Panc1 (cell line): ENCODE measurements around the gene NECTIN4. TPM values are rescaled to one million over a fixed set of nuclear protein-coding genes. Genes with fewer than 3 reads are reported as not detected.
"Not testable (repeated sequence)": the region's sequence is repeated elsewhere in the genome, so short reads cannot be mapped to it uniquely, and the experiment has no call there.

Experiments used
- ATAC-seq: fragments of 200-7000 bp; cut with Tn5 transposase; 2 replicates; pipeline ENCODE4 v1.9.1; 2020; ENCODE audit warnings: mild to moderate bottlenecking, moderate library complexity
- BruUV-seq: library from RNA; stranded (reverse); fragments of 400-500 nt; replicated peaks from 2 replicates; lab custom pipeline; 2021; lab: Mats Ljungman, UMichigan
- CTCF ChIA-PET: fragments of 300-600 bp; sonication (Branson Sonifier 250); formaldehyde crosslinking; loops from one replicate; lab custom pipeline; 2022; ENCODE audit warnings: antibody characterized with exemption; lab: Charles Lee
- POLR2A ChIA-PET: fragments of 300-600 bp; sonication (Branson Sonifier 250); formaldehyde crosslinking; loops from one replicate; lab custom pipeline; 2022; ENCODE audit warnings: antibody characterized with exemption; lab: Charles Lee
- DNase-seq: peaks from one replicate; pipeline ENCODE4 v3.0.0-alpha.2; 2010; ENCODE audit warnings: low read depth, low spot score
- H3K27ac ChIP-seq: 2 replicates; pipeline ENCODE4 v1.5.1; 2011; ENCODE audit warnings: mild to moderate bottlenecking, low read length, inconsistent platforms
- H3K27me3 ChIP-seq: fragments of 200-500 bp; sonication (Bioruptor generic); 2 replicates; pipeline ENCODE4 v1.6.0; 2014; ENCODE audit warnings: low read length, inconsistent platforms; ENCODE audit not compliant: control insufficient read depth, insufficient read depth
- H3K36me3 ChIP-seq: fragments of 200-500 bp; sonication (Bioruptor generic); 2 replicates; pipeline ENCODE4 v1.5.1; 2014; ENCODE audit warnings: inconsistent platforms, mild to moderate bottlenecking, low read length, moderate library complexity; ENCODE audit not compliant: control insufficient read depth, insufficient read depth
- H3K4me1 ChIP-seq: 2 replicates; pipeline ENCODE4 v1.5.1; 2011; ENCODE audit warnings: inconsistent platforms, mild to moderate bottlenecking, low read length, moderate library complexity; ENCODE audit not compliant: control insufficient read depth, insufficient read depth
- H3K4me3 ChIP-seq, 2 experiments: 2 replicates each; pipeline ENCODE4 v1.5.1; 2011 to 2012; ENCODE audit warnings: low read depth in 2 of 2, low read length in 2 of 2, mild to moderate bottlenecking in 2 of 2, inconsistent platforms in 1 of 2, moderate library complexity in 1 of 2
- H3K9me3 ChIP-seq: fragments of 200-500 bp; sonication (Bioruptor generic); 2 replicates; pipeline ENCODE4 v1.5.1; 2014; ENCODE audit warnings: low read depth, mild to moderate bottlenecking, inconsistent platforms, low read length, moderate library complexity; ENCODE audit not compliant: control insufficient read depth, insufficient read depth
- POLR2AphosphoS5 ChIP-seq: IDR thresholded peaks from 2 replicates; pipeline ENCODE4 v1.6.1; 2012; ENCODE audit warnings: mild to moderate bottlenecking, low read depth, low read length, moderate library complexity
- SIN3A ChIP-seq: IDR thresholded peaks from 2 replicates; pipeline ENCODE4 v1.6.1; 2012; ENCODE audit warnings: low read depth, mild to moderate bottlenecking, low read length, moderate library complexity, borderline replicate concordance; ENCODE audit not compliant: insufficient read depth
- TCF7L2 ChIP-seq: IDR thresholded peaks from 2 replicates; pipeline ENCODE4 v1.6.1; 2011; ENCODE audit warnings: mild to moderate bottlenecking, low read depth, low read length, inconsistent platforms
- in situ Hi-C: cut with HindIII; loops from 2 replicates; pipeline ENCODE4 v1.10.0; 2016; ENCODE audit warnings: low sequenced_read_pairs, low pct_unique_long_range_greater_than_20kb
- intact Hi-C: fragments of 100-400 bp; cut with micrococcal nuclease; formaldehyde crosslinking; loops from one replicate; pipeline ENCODE4 v1.10.0; 2022; ENCODE audit not compliant: unreplicated experiment
- total RNA-seq: library from RNA; stranded (reverse); gene quantifications from one replicate; pipeline ENCODE4 v1.2.1, GENCODE V29; 2021; ENCODE audit not compliant: unreplicated experiment
- TF ChIP-seq, protein P1 (sequence below), 2 experiments: IDR thresholded peaks; 2 replicates each; pipeline ENCODE4 v1.6.1; 2011 to 2012; ENCODE audit warnings: low read depth in 2 of 2, control low read depth in 1 of 2, low read length in 1 of 2, mild to moderate bottlenecking in 1 of 2, moderate library complexity in 1 of 2; ENCODE audit not compliant: insufficient read depth in 1 of 2
- TF ChIP-seq, protein P2 (sequence below): fragments of 450-650 bp; IDR thresholded peaks from 2 replicates; pipeline ENCODE4 v1.5.1; 2017; ENCODE audit warnings: mild to moderate bottlenecking

NECTIN4 gene
- total RNA-seq, 1 experiment from 2014 or later, result not detected

DNA sequence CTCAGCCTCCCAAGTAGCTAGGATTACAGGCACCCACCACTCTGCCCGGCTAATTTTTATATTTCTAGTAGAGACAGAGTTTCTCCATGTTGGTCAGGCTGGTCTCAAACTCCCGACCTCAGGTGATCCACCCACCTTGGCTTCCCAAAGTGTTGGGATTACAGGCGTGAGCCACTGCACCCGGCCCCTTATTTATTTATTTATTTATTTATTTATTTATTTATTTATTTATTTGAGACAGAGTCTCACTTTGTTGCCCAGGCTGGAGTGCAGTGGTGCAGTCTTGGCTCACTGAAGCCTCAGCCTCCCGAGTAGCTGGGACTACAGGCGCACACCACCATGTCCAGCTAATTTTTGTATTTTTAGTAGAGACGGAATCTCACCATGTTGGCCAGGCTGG lies 23.7 kb downstream of the NECTIN4 start:
- H3K27me3 ChIP-seq, H3K4me1 ChIP-seq, ATAC-seq, in situ Hi-C loops, H3K4me3 ChIP-seq, H3K9me3 ChIP-seq, intact Hi-C loops, H3K36me3 ChIP-seq, CTCF ChIA-PET, DNase-seq, H3K27ac ChIP-seq, BruUV-seq: not testable (repeated sequence)
- POLR2A ChIA-PET, result interaction anchor here (0.6 kb wide), 1 partner anchor 10 kb away, joined by 3 read pairs; no protein-coding TSS in a partner anchor

DNA sequence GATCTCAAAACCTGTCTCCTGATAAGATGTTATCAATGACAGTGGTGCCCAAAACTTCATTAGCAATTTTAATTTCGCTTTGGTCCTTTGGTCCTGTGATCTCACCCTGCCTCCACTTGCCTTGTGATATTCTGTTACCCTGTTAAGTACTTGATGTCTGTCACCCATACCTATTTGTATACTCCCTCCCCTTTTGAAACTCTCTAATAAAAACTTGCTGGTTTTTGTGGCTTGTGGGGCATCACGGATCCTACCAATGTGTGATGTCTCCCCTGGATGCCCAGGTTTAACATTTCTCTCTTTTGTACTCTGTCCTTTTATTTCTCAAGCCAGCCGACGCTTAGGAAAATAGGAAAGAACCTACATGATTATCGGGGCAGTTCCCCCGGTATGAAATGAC lies 25.4 kb downstream of the NECTIN4 start:
- H3K27me3 ChIP-seq, intact Hi-C loops, CTCF ChIA-PET: not testable (repeated sequence)

DNA sequence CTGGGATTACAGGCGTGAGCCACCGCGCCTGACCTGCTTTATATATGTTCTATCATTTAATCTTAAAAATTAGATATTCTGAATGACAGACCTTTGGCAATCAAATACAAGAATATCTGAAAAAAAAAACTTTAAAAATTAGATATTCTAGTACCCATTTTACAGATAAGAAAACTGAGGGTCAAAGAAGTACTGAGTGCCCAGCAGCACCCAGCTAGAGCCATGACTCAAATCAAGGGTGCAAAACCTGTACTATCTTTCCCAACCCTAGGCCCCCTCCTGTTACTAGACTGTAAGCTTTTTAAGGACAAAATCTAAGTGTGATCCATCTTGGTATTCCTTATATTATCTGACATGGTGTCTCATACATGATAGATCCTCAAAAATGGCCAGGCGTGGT lies 27.9 kb downstream of the NECTIN4 start:
- DNase-seq, result no peak
- H3K4me1 ChIP-seq, result no peaks in the 10 kb centered on the region
- H3K36me3 ChIP-seq, result no peaks in the 10 kb centered on the region
- ATAC-seq, result no peak
- TF ChIP-seq, protein P1, sequence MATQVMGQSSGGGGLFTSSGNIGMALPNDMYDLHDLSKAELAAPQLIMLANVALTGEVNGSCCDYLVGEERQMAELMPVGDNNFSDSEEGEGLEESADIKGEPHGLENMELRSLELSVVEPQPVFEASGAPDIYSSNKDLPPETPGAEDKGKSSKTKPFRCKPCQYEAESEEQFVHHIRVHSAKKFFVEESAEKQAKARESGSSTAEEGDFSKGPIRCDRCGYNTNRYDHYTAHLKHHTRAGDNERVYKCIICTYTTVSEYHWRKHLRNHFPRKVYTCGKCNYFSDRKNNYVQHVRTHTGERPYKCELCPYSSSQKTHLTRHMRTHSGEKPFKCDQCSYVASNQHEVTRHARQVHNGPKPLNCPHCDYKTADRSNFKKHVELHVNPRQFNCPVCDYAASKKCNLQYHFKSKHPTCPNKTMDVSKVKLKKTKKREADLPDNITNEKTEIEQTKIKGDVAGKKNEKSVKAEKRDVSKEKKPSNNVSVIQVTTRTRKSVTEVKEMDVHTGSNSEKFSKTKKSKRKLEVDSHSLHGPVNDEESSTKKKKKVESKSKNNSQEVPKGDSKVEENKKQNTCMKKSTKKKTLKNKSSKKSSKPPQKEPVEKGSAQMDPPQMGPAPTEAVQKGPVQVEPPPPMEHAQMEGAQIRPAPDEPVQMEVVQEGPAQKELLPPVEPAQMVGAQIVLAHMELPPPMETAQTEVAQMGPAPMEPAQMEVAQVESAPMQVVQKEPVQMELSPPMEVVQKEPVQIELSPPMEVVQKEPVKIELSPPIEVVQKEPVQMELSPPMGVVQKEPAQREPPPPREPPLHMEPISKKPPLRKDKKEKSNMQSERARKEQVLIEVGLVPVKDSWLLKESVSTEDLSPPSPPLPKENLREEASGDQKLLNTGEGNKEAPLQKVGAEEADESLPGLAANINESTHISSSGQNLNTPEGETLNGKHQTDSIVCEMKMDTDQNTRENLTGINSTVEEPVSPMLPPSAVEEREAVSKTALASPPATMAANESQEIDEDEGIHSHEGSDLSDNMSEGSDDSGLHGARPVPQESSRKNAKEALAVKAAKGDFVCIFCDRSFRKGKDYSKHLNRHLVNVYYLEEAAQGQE (IDR thresholded peaks at IDR 0.05; ENCODE audit: insufficient read depth in 1 of 2, low read depth in 2 of 2, low read length in 1 of 2), result no peak
- no peak for TF ChIP-seq TCF7L2
- no peak for TF ChIP-seq POLR2AphosphoS5
- no peak for TF ChIP-seq SIN3A
- no peaks in the 10 kb centered on the region for H3K27me3 ChIP-seq
- no peaks in the 10 kb centered on the region for H3K9me3 ChIP-seq
- H3K27ac ChIP-seq, result no peak overlapping the region
- BruUV-seq, result no TSS peak
- no peak overlapping the region for H3K4me3 ChIP-seq
- POLR2A ChIA-PET, result no interaction called here
- CTCF ChIA-PET, result no interaction called here
- in situ Hi-C loops (no loop called here), intact Hi-C loops (no loop called here)

More for the DNA sequence above, 25.4 kb downstream of the NECTIN4 start:
- ATAC-seq, BruUV-seq, DNase-seq, H3K9me3 ChIP-seq, H3K36me3 ChIP-seq, H3K27ac ChIP-seq, POLR2A ChIA-PET, H3K4me1 ChIP-seq, H3K4me3 ChIP-seq, in situ Hi-C loops: not testable (repeated sequence)

DNA sequence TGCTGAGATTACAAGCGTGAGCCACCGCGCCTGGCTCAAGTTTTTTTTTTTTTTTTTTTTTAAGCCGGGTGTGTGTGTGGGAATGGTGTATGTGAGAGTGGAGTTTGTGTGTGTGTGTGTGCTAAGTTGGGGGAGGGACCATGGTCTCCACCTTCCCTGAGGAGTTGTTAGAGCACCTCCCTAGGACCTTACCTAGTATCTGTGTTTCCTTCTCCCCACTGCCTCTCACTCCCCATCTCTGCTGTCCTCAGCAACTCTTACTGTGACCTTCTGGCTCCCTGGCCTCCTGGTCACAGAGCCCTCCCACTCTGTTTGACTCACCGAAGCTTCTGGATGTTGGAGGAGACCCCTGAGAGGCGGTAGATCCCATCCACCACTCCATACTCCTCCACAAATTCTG lies 30.1 kb downstream of the NECTIN4 start:
- CTCF ChIA-PET, result no interaction called here
- TF ChIP-seq SIN3A (no peak), TCF7L2 (no peak), POLR2AphosphoS5 (no peak)
- TF ChIP-seq, protein P1 (IDR thresholded peaks at IDR 0.05; ENCODE audit: insufficient read depth in 1 of 2, low read depth in 2 of 2, low read length in 1 of 2), result no peak
- TF ChIP-seq, protein P2, sequence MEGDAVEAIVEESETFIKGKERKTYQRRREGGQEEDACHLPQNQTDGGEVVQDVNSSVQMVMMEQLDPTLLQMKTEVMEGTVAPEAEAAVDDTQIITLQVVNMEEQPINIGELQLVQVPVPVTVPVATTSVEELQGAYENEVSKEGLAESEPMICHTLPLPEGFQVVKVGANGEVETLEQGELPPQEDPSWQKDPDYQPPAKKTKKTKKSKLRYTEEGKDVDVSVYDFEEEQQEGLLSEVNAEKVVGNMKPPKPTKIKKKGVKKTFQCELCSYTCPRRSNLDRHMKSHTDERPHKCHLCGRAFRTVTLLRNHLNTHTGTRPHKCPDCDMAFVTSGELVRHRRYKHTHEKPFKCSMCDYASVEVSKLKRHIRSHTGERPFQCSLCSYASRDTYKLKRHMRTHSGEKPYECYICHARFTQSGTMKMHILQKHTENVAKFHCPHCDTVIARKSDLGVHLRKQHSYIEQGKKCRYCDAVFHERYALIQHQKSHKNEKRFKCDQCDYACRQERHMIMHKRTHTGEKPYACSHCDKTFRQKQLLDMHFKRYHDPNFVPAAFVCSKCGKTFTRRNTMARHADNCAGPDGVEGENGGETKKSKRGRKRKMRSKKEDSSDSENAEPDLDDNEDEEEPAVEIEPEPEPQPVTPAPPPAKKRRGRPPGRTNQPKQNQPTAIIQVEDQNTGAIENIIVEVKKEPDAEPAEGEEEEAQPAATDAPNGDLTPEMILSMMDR, result no peak
- BruUV-seq, result no TSS peak
- no peaks in the 10 kb centered on the region for H3K27me3 ChIP-seq
- intact Hi-C loops (no loop called here), in situ Hi-C loops (no loop called here)
- POLR2A ChIA-PET, result no interaction called here
- H3K4me1 ChIP-seq, result no peaks in the 10 kb centered on the region
- H3K36me3 ChIP-seq, result no peaks in the 10 kb centered on the region
- H3K4me3 ChIP-seq, result no peak overlapping the region
- H3K27ac ChIP-seq, result no peak overlapping the region
- H3K9me3 ChIP-seq, result no peaks in the 10 kb centered on the region
- 0 out of 2 replicates have a peak, but pooled peaks have one; percentile 21 for ATAC-seq
- DNase-seq, result no peak
